Loucy (cell line): ENCODE data around the gene AMN.

Source experiments
- CTCF ChIP-seq: fragments of 200-600 bp; sonication (generic); conservative IDR thresholded peaks from 2 replicates; pipeline ENCODE4 v1.5.1; 2014; ENCODE audit warnings: mild to moderate bottlenecking, antibody characterized with exemption, low read length
- EZH2phosphoT487 ChIP-seq: fragments of 200-600 bp; IDR thresholded peaks from 2 replicates; pipeline ENCODE4 v1.6.1; 2018; ENCODE audit warnings: antibody characterized with exemption, mild to moderate bottlenecking, moderate library complexity, borderline replicate concordance

GRCh38 chr14:102931580-102932285, 9.3 kb downstream of the AMN start:
- no peak for TF ChIP-seq CTCF
- TF ChIP-seq EZH2phosphoT487, result no peak
